ENCODE results near the gene ILKAP.
A peak's percentile ranks its signal among the peaks of the same experiment; 100 is the strongest.

ILKAP gene

GRCh38 chr2:238134393-238134785, 69.1 kb downstream of the ILKAP start:
- DNase-seq (ENCODE audit: low spot score) = no peak

- no peak for DNase-seq (ENCODE audit: low spot score)
Measured at GRCh38 chr2:238133499-238134392, 69.7 kb downstream of the ILKAP start.

- no peak for DNase-seq (ENCODE audit: low spot score)
Measured at GRCh38 chr2:238132463-238133450, 70.7 kb downstream of the ILKAP start.

- DNase-seq (ENCODE audit: low spot score) = no peak
Measured at GRCh38 chr2:238131761-238132462, 71.6 kb downstream of the ILKAP start.

- no peak for DNase-seq (ENCODE audit: low spot score)
Measured at GRCh38 chr2:238130696-238131628, 72.5 kb downstream of the ILKAP start.

- DNase-seq (ENCODE audit: low spot score) = no peak
Measured at GRCh38 chr2:238130111-238130695, 73.3 kb downstream of the ILKAP start.

- no peak for DNase-seq (ENCODE audit: low spot score)
Measured at GRCh38 chr2:238129166-238130010, 74.1 kb downstream of the ILKAP start.

- DNase-seq (ENCODE audit: low spot score) = no peak
Measured at GRCh38 chr2:238128534-238129001, 74.9 kb downstream of the ILKAP start.

GRCh38 chr2:238128061-238128440, 75.4 kb downstream of the ILKAP start:
- no peak for DNase-seq (ENCODE audit: low spot score)

GRCh38 chr2:238127165-238128060, 76.1 kb downstream of the ILKAP start:
- DNase-seq (ENCODE audit: low spot score) = peak; percentile 88

GRCh38 chr2:238126775-238127164, 76.7 kb downstream of the ILKAP start:
- DNase-seq (ENCODE audit: low spot score) = no peak

- DNase-seq (ENCODE audit: low spot score) = no peak
Measured at GRCh38 chr2:238126338-238126737, 77.2 kb downstream of the ILKAP start.

- DNase-seq (ENCODE audit: low spot score) = no peak
Measured at GRCh38 chr2:238125127-238125885, 78.2 kb downstream of the ILKAP start.

GRCh38 chr2:238124488-238125126, 78.9 kb downstream of the ILKAP start:
- no peak for DNase-seq (ENCODE audit: low spot score)

GRCh38 chr2:238123991-238124470, 79.5 kb downstream of the ILKAP start:
- no peak for DNase-seq (ENCODE audit: low spot score)

GRCh38 chr2:238123218-238123971, 80.1 kb downstream of the ILKAP start:
- DNase-seq (ENCODE audit: low spot score) = no peak
